Keratinocyte (primary cell): ENCODE measurements around the gene SASH1.

ENCODE experiments used
- CTCF ChIP-seq, 3 experiments: IDR thresholded peaks in 1 of 3; conservative IDR thresholded peaks in 1 of 3; optimal IDR thresholded peaks in 1 of 3; 2 replicates in 2 of 3; 3 replicates in 1 of 3; pipeline versions ENCODE3 to v1.5.1; 2011; ENCODE audit warnings: low read length in 3 of 3, mild to moderate bottlenecking in 3 of 3, moderate library complexity in 2 of 3, control low read depth in 1 of 3, inconsistent platforms in 1 of 3; ENCODE audit not compliant: insufficient read depth in 2 of 3; ENCODE audit errors: extremely low read depth in 1 of 3
- EZH2 ChIP-seq: IDR thresholded peaks from one replicate; pipeline ENCODE4 v1.6.1; 2012; ENCODE audit warnings: inconsistent platforms, mild to moderate bottlenecking, low read length, moderate library complexity

DNA sequence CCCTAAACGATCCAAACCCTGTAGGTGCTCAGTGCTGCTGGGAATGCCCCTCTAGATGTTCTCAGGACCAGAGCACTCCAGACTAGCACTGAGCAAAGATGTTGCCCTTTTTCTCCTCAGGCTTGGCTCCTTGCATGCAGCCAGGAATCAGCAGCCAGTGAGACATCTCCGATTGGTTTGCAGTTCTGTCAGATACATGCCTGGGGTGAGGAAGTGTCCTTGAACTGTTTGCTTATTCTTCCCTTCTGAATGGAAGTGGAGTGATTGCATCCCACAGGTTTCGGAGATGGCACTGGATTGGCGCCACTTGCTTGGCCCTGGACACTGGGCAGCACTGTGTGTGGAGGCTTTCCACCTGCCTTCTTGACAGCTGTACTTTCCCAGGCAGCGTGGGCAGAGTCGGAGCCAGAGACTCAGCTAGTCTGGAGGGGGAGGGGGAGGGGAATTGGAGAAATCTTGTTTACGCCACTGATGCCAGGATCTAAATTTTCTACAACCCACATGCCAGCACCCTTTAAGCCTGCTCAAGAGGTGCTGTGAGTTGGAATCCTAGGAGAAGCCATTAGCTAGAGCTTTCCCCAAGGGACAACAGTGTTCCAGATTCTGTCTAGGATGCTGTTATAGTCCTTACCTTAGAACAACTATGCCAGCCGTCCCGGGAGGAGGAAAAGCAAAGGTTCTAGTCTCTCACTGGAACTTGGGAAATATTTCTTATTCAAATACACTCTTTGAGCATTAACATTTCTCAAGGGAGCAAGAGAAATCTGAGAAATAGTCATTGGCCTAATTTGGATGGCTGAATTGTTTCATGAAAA lies 49.2 kb upstream of the SASH1 start:
- TF ChIP-seq EZH2 (no peak), CTCF (optimal IDR thresholded peaks at IDR 0.05 in 1 of 3, IDR thresholded peaks at IDR 0.05 in 1 of 3, conservative IDR thresholded peaks at IDR 0.05 in 1 of 3; ENCODE audit: extremely low read depth in 1 of 3, insufficient read depth in 2 of 3, low read length in 3 of 3) (no peak)
